Inflammatory macrophage (primary cell): ENCODE measurements around the gene SLC35G6.
"Not testable (repeated sequence)": the region's sequence is repeated elsewhere in the genome, so short reads cannot be mapped to it uniquely, and the experiment has no call there.

Experiments used
- DNase-seq, 2 donors: peaks; one replicate each; pipeline ENCODE4 v3.0.0-alpha.2; 2020 to 2022
- total RNA-seq, 18 experiments: gene quantifications; one replicate each; lab custom pipeline; 2026; ENCODE audit warnings: mixed read lengths in 6 of 18, inconsistent platforms in 2 of 18; lab: John Stamatoyannopoulos, UW

The SLC35G6 gene
- total RNA-seq = 0 to 0.16 (median 0) reads per million in 18 experiments

- not testable (repeated sequence) for DNase-seq
Measured at GRCh38 chr17:7481275-7481674, at the start of gene SLC35G6. Gene SLC35G6, plus strand, starts transcription at chr17:7481446. Its CDS starts 71 bp downstream, at chr17:7481517.

- DNase-seq = no peak
Measured at GRCh38 chr17:7432296-7432695, 49.0 kb upstream of the SLC35G6 start.

- peak; percentile 69 to 73 for DNase-seq
Measured at GRCh38 chr17:7435676-7436555, 45.3 kb upstream of the SLC35G6 start.

DNA sequence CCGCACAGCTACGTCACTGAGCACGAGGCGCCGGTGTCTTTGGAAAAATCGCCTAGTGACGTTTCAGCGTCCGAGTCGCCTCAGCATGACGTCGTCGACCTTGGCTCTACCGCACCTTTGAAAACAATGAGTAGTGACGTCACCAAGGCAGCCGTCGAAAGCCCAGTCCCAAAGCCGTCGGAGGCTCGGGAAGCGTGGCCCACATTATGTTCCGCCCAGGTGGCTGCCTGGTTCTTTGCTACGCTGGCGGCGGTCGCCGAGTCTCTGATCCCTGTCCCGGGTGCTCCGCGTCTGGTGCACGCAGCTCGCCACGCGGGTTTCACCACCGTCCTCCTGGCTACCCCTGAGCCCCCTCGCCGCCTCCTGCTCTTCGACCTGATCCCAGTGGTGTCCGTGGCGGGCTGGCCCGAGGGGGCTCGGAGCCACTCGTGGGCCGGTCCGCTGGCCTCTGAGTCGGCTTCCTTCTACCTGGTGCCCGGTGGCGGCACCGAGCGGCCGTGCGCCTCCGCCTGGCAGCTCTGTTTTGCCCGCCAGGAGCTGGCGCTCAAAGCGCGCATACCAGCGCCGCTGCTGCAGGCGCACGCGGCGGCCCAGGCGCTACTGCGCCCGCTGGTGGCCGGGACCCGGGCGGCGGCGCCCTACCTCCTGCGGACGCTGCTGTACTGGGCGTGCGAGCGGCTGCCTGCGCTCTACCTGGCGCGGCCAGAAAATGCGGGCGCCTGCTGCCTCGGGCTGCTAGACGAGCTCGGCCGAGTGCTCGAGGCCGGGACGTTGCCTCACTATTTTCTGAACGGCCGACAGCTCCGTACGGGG lies 44.5 kb upstream of the SLC35G6 start:
- peak; percentile 76 to 85 for DNase-seq

GRCh38 chr17:7437369-7437863 lies 43.8 kb upstream of the SLC35G6 start:
- DNase-seq = no peak

GRCh38 chr17:7437950-7438614 lies 43.2 kb upstream of the SLC35G6 start:
- peak; percentile 48 to 54 for DNase-seq

DNA sequence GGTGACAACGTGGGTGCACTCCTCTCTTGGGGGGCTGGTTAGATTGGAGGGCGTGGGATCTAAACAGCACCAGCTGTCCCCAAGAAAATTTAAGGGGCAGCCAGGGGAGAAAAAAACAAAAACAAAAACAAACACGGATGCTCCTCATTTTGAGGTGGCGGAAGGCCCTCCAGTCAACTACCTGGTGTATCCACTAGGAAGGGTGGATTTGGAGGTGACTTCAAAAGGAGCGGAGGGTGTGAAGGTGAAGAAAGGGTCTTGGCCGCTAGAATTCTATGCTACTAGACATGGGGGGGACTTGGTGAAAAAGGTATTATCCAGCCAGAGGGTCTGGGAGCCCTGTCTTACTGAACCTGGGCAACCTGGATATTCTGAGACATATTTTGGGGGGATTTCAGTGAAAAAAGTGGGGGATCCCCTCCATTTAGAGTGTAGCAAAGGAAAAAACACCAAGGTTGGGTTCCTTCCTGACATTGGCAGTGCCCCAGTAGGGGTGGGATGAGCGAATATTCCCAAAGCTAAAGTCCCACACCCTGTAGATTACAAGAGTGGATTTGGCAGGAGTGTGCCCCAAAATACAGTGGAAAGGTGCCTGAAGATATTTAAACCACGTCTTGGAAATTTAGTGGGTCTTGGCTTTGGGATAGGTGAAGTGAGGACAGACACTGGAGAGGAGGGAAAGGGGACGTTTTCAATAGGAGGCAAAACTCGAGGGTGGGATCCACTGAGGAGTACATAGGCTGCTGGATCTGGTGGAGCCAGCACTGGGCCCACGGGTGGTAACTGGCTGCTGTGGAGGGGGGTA lies 42.4 kb upstream of the SLC35G6 start:
- no peak for DNase-seq

DNA sequence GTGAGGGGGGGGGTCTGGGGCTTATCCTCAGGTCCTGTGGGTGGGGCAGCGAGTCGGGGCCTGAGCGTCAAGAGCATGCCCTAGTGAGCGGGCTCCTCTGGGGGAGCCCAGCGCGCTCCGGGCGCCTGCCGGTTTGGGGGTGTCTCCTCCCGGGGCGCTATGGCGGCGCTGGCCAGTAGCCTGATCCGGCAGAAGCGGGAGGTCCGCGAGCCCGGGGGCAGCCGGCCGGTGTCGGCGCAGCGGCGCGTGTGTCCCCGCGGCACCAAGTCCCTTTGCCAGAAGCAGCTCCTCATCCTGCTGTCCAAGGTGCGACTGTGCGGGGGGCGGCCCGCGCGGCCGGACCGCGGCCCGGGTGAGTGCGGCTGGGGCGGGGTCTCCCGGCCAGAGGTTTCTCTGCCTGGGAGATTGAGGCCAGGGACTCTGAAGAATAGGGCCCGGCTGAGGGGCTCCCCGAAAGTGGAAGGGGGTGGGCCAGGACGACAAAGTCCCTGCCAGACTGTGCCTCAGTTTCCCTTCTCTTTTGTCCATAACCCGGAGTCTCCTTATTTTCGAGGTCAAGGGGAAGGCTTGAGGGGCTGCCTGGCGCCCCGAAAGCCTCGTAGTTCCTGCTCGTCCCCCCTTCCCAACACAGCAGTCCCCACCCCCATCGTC lies 41.7 kb upstream of the SLC35G6 start, which contains the start of gene FGF11:
FGF11 (plus strand) TSS at position 51 of the 651 bp plus-strand sequence; CDS start at position 160, 109 bp downstream.
- DNase-seq = no peak

GRCh38 chr17:7440113-7440833 lies 41.0 kb upstream of the SLC35G6 start:
- DNase-seq = peak in 1 of 2 donors; percentile 27

- no peak for DNase-seq
Measured at GRCh38 chr17:7440834-7441195, 40.4 kb upstream of the SLC35G6 start.

DNA sequence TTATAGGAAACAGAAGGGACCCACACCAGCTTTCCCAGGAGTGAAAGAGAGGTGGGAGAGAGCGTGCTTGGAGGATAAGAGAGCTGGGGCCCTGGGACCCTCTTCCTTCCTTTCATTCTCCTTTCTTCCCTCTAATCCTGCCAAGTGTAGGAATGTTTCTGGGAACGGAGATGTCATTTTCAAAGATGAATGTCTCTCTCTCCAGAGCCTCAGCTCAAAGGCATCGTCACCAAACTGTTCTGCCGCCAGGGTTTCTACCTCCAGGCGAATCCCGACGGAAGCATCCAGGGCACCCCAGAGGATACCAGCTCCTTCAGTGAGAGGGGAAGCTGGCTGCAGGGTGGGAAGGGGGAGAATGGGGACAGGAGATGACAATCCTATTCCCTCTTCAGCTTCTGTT lies 40.0 kb upstream of the SLC35G6 start:
- DNase-seq = no peak

DNA sequence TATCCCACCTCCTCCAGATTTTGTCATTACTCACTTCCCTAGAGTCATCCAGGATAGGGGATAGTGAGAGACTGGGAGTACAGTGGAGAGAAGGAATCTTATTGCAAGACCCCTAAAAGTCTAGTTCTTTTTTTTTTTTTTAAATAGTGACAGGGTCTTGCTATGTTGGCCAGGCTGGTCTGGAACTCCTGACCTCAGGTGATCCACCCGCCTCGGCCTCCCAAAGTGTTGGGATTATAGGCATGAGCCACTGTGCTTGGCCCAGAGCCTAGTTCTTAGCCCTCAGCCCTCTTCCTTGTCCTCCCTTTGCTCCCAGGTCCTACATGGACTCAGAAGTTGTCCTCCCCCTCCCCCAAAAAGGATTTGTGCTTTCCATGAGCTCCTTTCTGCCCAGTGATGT lies 39.1 kb upstream of the SLC35G6 start:
- no peak for DNase-seq

DNA sequence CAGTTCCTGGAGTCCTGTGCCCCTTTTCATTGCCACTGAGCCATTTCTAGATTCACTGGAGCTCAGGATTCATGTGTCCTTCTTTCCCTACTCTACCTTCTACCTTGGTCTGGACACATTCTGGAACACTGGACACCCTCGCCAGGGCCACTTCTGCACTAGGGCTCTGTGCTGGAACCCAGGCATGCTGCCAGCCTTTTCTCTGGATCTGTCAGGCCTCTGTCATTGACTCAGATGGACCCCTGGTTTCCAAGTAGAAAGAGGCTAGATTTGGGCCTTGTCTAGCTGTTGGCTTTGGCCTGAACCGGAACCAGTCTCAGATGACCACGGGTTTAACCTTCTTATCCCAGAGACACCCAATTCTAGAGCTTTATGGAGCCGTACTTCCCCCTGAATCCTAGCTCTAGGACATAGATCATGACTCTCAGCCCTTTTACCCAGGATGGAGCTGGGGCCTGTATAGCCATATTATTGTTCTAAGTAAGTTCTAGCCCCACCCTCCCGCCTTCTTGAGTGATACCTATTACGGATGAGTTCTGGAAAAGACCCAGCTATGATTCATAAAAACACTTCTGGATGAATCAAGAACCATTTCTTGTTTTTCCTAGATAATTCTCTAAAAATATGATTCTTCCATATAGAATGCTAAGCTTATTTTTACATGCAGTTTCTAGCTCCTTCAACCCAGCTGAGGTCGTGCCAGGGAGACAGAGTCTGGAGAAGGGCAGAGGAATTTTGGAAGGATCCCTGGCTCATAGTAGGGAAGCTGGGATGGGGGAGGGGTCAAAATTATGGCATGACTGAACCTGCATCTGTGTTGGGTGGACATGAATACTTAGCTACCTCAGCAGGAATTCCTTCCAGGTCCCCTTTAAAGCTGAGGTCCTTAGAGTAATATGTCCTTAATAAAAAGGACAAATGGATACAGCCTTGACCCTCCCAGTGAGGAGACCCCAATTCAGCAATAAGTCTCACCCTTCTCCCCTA lies 37.5 kb upstream of the SLC35G6 start:
- DNase-seq = no peak

GRCh38 chr17:7444682-7445618 lies 36.3 kb upstream of the SLC35G6 start, which contains the start of gene CHRNB1:
Gene CHRNB1, plus strand, starts transcription at chr17:7445061. Its CDS starts 67 bp downstream, at chr17:7445128.
- peak; percentile 59 to 66 for DNase-seq

- no peak for DNase-seq
Measured at GRCh38 chr17:7445619-7445968, 35.7 kb upstream of the SLC35G6 start.

GRCh38 chr17:7448461-7448860 lies 32.8 kb upstream of the SLC35G6 start:
- no peak for DNase-seq

- DNase-seq = no peak
Measured at GRCh38 chr17:7459961-7460545, 21.2 kb upstream of the SLC35G6 start.
